ENCODE results near the gene PLAAT2.

The PLAAT2 gene

GRCh38 chr11:63518548-63518947 lies 44.6 kb downstream of the PLAAT2 start:
- DNase-seq (ENCODE audit: low read depth in 2 of 2), result no peak

- no peak for DNase-seq (ENCODE audit: low read depth in 2 of 2)
Observed at GRCh38 chr11:63517156-63517555, 46.0 kb downstream of the PLAAT2 start.

DNA sequence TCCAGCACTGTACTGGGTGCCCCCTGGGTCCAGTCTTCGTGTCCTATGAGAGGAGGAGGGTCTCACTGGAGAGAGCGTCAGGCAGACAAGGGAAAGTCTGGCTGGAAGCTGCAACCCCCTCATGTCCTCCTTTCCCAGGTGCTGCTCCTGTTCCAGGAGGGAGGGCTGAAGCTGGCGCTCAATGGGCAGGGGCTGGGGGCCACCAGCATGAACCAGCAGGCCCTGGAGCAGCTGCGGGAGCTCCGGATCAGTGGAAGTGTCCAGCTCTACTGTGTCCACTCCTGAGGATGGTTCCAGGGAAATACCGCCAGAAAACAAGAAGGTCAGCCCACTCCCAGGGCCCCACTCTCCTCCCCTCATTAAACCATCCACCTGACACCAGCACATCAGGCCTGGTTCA lies 47.1 kb downstream of the PLAAT2 start:
- DNase-seq (ENCODE audit: low read depth in 2 of 2), result no peak

- DNase-seq (ENCODE audit: low read depth in 2 of 2), result no peak
Observed at GRCh38 chr11:63512816-63513215, 50.4 kb downstream of the PLAAT2 start.

DNA sequence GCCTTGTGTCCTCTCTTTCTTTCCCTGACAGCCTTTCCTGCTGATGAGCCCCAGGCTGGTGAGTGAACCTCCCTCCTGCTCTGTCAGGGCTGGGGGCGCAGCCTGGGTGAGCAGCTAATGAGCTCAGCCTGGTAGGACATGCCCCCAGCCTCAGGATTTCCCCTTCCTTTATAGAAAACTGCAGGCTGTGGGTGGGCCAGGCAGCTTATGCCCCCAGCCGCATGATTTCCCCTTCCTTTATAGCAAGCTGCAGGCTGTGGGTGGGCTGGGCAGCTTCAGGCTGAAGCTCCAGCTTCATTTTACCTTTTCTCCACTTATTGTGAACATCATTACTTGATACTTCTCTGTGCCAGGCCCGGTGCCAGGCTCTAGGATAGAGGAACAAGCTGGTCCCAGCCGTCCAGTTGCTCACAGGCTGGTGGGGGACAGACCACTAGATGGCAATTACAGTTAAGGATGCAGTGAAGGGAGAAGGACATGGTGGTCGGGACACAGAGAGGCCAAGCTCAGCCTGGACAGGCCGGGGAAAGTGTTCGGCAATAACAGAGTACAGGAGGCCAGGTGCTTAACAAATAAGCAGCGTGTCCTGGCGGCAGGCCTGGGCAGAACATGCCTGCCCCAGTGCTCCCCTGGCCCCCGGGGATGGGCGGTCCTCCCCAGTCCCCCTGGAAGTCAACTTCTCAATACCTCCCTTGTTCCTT lies 52.0 kb downstream of the PLAAT2 start:
- no peak for DNase-seq (ENCODE audit: low read depth in 2 of 2)

DNA sequence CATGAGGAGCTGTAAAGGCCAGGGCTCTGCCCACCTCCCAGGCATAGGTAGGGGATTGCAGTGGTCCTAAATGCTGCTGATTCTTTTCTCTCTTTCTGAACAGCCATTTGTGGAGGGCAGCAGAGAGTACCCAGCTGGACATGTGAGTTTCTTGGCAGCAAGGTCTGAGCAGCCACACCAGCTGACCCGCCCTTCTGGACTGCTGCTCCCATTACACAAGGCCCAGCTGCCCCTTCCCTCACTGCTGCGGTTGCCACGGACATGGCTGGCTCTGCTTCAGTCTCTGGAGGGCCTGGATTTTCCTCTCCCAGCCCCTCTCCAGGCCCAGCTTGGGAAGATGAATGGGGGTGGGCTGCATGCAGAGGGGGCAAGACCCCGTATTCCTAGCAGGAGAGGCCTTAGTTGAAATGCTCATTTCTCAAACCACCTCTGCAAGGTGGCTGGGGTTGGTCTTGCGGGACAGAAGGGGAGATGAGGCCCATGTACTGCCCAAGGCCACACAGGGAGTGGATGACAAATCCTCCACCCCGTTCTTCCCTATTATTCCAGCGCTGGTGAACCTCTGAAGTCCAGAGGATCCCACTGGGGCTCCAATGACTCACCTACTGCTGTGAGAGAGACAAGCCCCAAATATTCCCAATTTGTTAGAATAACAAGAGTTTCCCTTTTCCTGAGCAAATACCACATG lies 52.7 kb downstream of the PLAAT2 start:
- no peak for DNase-seq (ENCODE audit: low read depth in 2 of 2)

GRCh38 chr11:63508745-63509144 lies 54.4 kb downstream of the PLAAT2 start:
- no peak for DNase-seq (ENCODE audit: low read depth in 2 of 2)

DNA sequence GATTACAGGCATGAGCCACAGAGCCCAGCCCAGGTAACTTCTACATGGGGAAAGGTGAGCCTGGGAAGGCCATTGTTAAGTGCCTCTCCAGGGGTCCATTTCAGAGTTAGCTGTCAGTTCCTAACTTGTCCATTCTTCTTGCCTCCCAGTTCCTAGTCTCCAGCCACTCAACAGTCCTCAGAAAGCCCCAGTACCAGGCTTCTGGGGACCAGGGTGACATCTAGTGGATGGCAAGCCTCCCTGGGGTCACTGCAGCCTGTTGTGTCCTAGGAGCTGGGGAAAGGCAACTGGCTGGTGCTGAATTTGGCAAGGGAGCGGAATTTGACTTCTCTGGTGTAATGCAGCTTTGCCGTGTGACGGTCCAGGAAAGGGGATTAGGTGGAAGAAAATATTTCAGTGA lies 55.2 kb downstream of the PLAAT2 start:
- DNase-seq (ENCODE audit: low read depth in 2 of 2), result no peak

DNA sequence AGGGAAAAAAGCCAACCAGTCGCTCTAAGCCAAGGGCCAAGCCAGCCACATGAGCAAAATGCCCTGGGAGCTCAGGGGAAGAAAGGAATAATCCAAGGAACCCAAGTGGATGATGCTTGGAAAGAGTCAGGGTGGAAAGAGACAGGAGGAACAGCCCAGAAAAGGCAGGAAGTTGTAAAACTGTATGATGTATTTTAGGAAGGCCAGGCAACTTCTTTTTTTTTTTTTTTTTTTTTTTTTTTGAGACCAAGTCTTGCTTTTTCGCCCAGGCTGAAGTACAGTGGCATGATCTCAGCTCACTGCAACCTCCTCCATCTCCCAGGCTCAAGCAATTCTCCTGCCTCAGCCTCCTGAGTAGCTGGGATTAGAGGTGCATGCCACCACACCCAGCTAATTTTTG lies 55.7 kb downstream of the PLAAT2 start:
- no peak for DNase-seq (ENCODE audit: low read depth in 2 of 2)

DNA sequence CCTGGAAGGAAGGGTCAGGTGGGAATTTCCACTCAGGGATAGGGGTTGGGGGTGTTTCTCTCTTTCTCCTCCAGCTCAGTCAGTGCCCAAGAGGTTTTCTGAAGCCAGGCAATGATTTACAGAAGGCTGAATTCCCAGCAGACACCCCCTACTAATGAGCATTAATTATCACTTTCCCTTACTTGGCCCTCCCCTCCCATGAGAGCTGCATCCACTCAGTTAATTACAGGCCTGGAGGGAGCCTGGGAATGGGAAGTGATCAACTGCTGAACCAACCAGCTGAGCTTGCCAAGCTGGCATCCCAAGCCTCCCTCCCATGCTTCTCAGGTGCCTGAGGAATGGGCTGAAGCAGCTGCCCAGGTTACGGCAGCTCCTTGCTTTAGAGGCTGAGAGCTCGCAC lies 56.3 kb downstream of the PLAAT2 start:
- DNase-seq (ENCODE audit: low read depth in 2 of 2), result no peak

- no peak for DNase-seq (ENCODE audit: low read depth in 2 of 2)
Observed at GRCh38 chr11:63505857-63506528, 57.2 kb downstream of the PLAAT2 start, which contains the start of gene LGALS12. LGALS12 (plus strand) TSS chr11:63506084; CDS start chr11:63506459, 375 bp downstream.

- DNase-seq (ENCODE audit: low read depth in 2 of 2), result no peak
Observed at GRCh38 chr11:63504933-63505586, 58.1 kb downstream of the PLAAT2 start.

DNA sequence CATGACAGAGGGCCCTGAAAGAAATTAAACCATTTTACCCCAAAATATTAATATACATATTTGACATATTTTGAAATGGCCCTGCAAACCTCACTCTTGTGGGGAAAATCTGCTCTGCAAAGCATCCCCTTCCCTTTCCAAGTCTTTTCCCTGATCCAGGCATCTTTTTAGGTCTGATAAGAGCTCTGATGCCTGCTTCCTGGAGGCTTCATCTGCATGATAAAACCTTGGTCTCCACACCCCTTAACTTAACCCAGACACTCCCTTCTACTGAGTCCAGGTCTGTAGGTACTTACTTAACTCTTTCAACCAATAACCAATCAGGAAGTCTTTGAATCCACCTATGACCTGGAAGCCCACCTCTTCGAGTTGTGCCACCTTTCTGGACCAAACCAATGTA lies 59.1 kb downstream of the PLAAT2 start:
- DNase-seq (ENCODE audit: low read depth in 2 of 2), result no peak

GRCh38 chr11:63503492-63503891 lies 59.7 kb downstream of the PLAAT2 start:
- no peak for DNase-seq (ENCODE audit: low read depth in 2 of 2)

Data from stimulated activated CD4-positive, alpha-beta T cell treated with anti-CD3 and anti-CD28 coated beads, Interleukin-12 subunit alpha, Interleukin-12 subunit beta, amount 100 ng/mL, for 24 hours (primary cell).